Keratinocyte (primary cell): ENCODE results near the gene NADK2. TPM values are rescaled to one million over a fixed set of nuclear protein-coding genes. Genes with fewer than 3 reads are reported as not detected.

Experiments
- DNase-seq: peaks from one replicate; pipeline ENCODE4 v3.0.0-alpha.2; 2011; ENCODE audit warnings: low read depth, missing footprints, low spot score
- FAIRE-seq: peaks from 2 replicates; lab custom pipeline; 2011; peaks lifted over from hg19 to GRCh38; lab: Jason Lieb, UNC
- H2AFZ ChIP-seq: 2 replicates; pipeline ENCODE4 v1.6.0; 2012; ENCODE audit warnings: low read length, control low read depth, inconsistent platforms; ENCODE audit not compliant: control insufficient read depth
- H3K27ac ChIP-seq: 2 replicates; pipeline ENCODE4 v1.5.1; 2011; ENCODE audit warnings: low read length; ENCODE audit not compliant: control insufficient read depth, insufficient read depth
- H3K27me3 ChIP-seq: 3 replicates; pipeline ENCODE4 v1.6.0; 2011; ENCODE audit warnings: low read length; ENCODE audit not compliant: control insufficient read depth, insufficient read depth; ENCODE audit errors: extremely low read depth
- H3K36me3 ChIP-seq, 2 experiments: 2 replicates in 1 of 2; 3 replicates in 1 of 2; pipeline ENCODE4 v1.5.1; 2011; ENCODE audit warnings: low read length in 2 of 2, mild to moderate bottlenecking in 1 of 2; ENCODE audit not compliant: control insufficient read depth in 2 of 2, insufficient read depth in 2 of 2; ENCODE audit errors: extremely low read depth in 1 of 2
- H3K4me1 ChIP-seq: 3 replicates; pipeline ENCODE4 v1.5.1; 2011; ENCODE audit warnings: low read length; ENCODE audit not compliant: control insufficient read depth, insufficient read depth; ENCODE audit errors: extremely low read depth
- H3K4me2 ChIP-seq: 3 replicates; pipeline ENCODE4 v1.6.0; 2011; ENCODE audit warnings: low read depth, low read length; ENCODE audit not compliant: control insufficient read depth, insufficient read depth; ENCODE audit errors: extremely low read depth
- H3K4me3 ChIP-seq, 3 experiments: fragments of 200-600 bp in 1 of 3; sonication (generic) in 1 of 3; 2 replicates in 2 of 3; 3 replicates in 1 of 3; pipeline ENCODE4 v1.5.1; 2011 to 2016; ENCODE audit warnings: low read length in 3 of 3, mild to moderate bottlenecking in 3 of 3, control low read depth in 2 of 3, inconsistent platforms in 1 of 3, low read depth in 1 of 3, mixed read lengths in 1 of 3, mixed run types in 1 of 3, moderate library complexity in 1 of 3; ENCODE audit not compliant: control insufficient read depth in 2 of 3, insufficient read depth in 2 of 3; ENCODE audit errors: extremely low read depth in 1 of 3
- H3K79me2 ChIP-seq: 2 replicates; pipeline ENCODE4 v1.6.0; 2012; ENCODE audit warnings: low read length; ENCODE audit not compliant: control insufficient read depth, insufficient read depth
- H3K9ac ChIP-seq: 3 replicates; pipeline ENCODE4 v1.6.0; 2011; ENCODE audit warnings: low read length; ENCODE audit not compliant: control insufficient read depth, insufficient read depth; ENCODE audit errors: extremely low read depth
- H3K9me1 ChIP-seq: 3 replicates; pipeline ENCODE4 v1.6.0; 2011; ENCODE audit warnings: low read length; ENCODE audit not compliant: control insufficient read depth, insufficient read depth; ENCODE audit errors: extremely low read depth
- H3K9me3 ChIP-seq: 2 replicates; pipeline ENCODE4 v1.5.1; 2012; ENCODE audit warnings: low read depth, low read length; ENCODE audit not compliant: control insufficient read depth
- H4K20me1 ChIP-seq: 3 replicates; pipeline ENCODE4 v1.6.0; 2011; ENCODE audit warnings: low read length; ENCODE audit not compliant: control insufficient read depth, insufficient read depth; ENCODE audit errors: extremely low read depth
- CTCF ChIP-seq, 3 experiments: IDR thresholded peaks in 1 of 3; conservative IDR thresholded peaks in 1 of 3; optimal IDR thresholded peaks in 1 of 3; 2 replicates in 2 of 3; 3 replicates in 1 of 3; pipeline versions ENCODE3 to v1.5.1; 2011; ENCODE audit warnings: low read length in 3 of 3, mild to moderate bottlenecking in 3 of 3, moderate library complexity in 2 of 3, control low read depth in 1 of 3, inconsistent platforms in 1 of 3; ENCODE audit not compliant: insufficient read depth in 2 of 3; ENCODE audit errors: extremely low read depth in 1 of 3
- EZH2 ChIP-seq: IDR thresholded peaks from one replicate; pipeline ENCODE4 v1.6.1; 2012; ENCODE audit warnings: inconsistent platforms, mild to moderate bottlenecking, low read length, moderate library complexity
- dilution Hi-C: fragments of 300-500 bp; cut with MboI; formaldehyde crosslinking; loops from one replicate; pipeline ENCODE4 v1.7.0; 2020; ENCODE audit warnings: low sequenced_read_pairs; ENCODE audit not compliant: extremely low pct_ligation_motif_present
- polyA plus RNA-seq, 5 experiments: library from polyadenylated mRNA; depleted of rRNA in 3 of 5; stranded (reverse) in 3 of 5; stranded (forward) in 1 of 5; unstranded in 1 of 5; fragments of >200 nt; gene quantifications; 1 replicate in 1 of 5; 2 replicates in 3 of 5; 3 replicates in 1 of 5; pipeline versions ENCODE4 v1.2.1 to v1.2.3, GENCODE V29; 2011 to 2012; ENCODE audit warnings: missing spikeins in 2 of 5, low read depth in 1 of 5, low replicate concordance in 1 of 5

The NADK2 gene
- polyA plus RNA-seq, 1 donor (not counting 4 experiments of a cell fraction or from before 2014, with no cell fraction given) = 15.4 TPM

- H3K9me3 ChIP-seq = no peaks in the 10 kb centered on the region
- no peaks in the 10 kb centered on the region for H3K27me3 ChIP-seq
- H3K27ac ChIP-seq = no peak overlapping the region
- no peak for FAIRE-seq
- TF ChIP-seq CTCF (optimal IDR thresholded peaks at IDR 0.05 in 1 of 3, IDR thresholded peaks at IDR 0.05 in 1 of 3, conservative IDR thresholded peaks at IDR 0.05 in 1 of 3; ENCODE audit: extremely low read depth in 1 of 3, insufficient read depth in 2 of 3, low read length in 3 of 3) (no peak), EZH2 (no peak)
- H3K9ac ChIP-seq = no peak overlapping the region
- H3K4me1 ChIP-seq = no peaks in the 10 kb centered on the region
- no peak for DNase-seq
- no peak overlapping the region for H3K4me2 ChIP-seq
- H2AFZ ChIP-seq = no peak overlapping the region
- no peaks in the 10 kb centered on the region for H3K36me3 ChIP-seq
- H3K9me1 ChIP-seq = no peaks in the 10 kb centered on the region
- dilution Hi-C loops = no loop called here
- no peak overlapping the region for H3K4me3 ChIP-seq
- no peaks in the 10 kb centered on the region for H3K79me2 ChIP-seq
- H4K20me1 ChIP-seq = no peaks in the 10 kb centered on the region
Measured at GRCh38 chr5:36277521-36278176, 35.9 kb upstream of the NADK2 start.

GRCh38 chr5:36276864-36277263 lies 35.1 kb upstream of the NADK2 start:
- Histone ChIP-seq H3K9me3 (no peaks in the 10 kb centered on the region), H3K36me3 (no peaks in the 10 kb centered on the region), H3K9me1 (no peaks in the 10 kb centered on the region), H3K4me2 (no peak overlapping the region), H3K27me3 (no peaks in the 10 kb centered on the region), H3K79me2 (no peaks in the 10 kb centered on the region), H3K9ac (no peak overlapping the region), H2AFZ (no peak overlapping the region), H3K4me1 (no peaks in the 10 kb centered on the region), H4K20me1 (no peaks in the 10 kb centered on the region), H3K27ac (no peak overlapping the region), H3K4me3 (no peak overlapping the region)
- TF ChIP-seq CTCF (optimal IDR thresholded peaks at IDR 0.05 in 1 of 3, IDR thresholded peaks at IDR 0.05 in 1 of 3, conservative IDR thresholded peaks at IDR 0.05 in 1 of 3; ENCODE audit: extremely low read depth in 1 of 3, insufficient read depth in 2 of 3, low read length in 3 of 3) (no peak), EZH2 (no peak)
- DNase-seq (no peak), FAIRE-seq (no peak)
- dilution Hi-C loops = no loop called here
